DMS114 treated with DMSO at 0.1 percent for 48 hours (cell line): ENCODE data around the gene UGGT2.

Source experiments
- DNase-seq: peaks from one replicate; lab custom pipeline; 2025; ENCODE audit not compliant: unreplicated experiment; lab: John Stamatoyannopoulos, UW

The UGGT2 gene

GRCh38 chr13:95752677-95753076, 300.5 kb downstream of the UGGT2 start:
- no peak for DNase-seq
